ENCODE data around the gene HTT. TPM values are rescaled to one million over a fixed set of nuclear protein-coding genes. Genes with fewer than 3 reads are reported as not detected.

Gene HTT
- total and polyA plus RNA-seq, 10 of the 15 experiments (the other 5 are each of a cell fraction or from before 2014, with no cell fraction given): 3.3 to 113 (median 43.3) TPM

GRCh38 chr4:3047464-3048286 lies 26.8 kb upstream of the HTT start (continued):
- TF ChIP-seq, protein P1, sequence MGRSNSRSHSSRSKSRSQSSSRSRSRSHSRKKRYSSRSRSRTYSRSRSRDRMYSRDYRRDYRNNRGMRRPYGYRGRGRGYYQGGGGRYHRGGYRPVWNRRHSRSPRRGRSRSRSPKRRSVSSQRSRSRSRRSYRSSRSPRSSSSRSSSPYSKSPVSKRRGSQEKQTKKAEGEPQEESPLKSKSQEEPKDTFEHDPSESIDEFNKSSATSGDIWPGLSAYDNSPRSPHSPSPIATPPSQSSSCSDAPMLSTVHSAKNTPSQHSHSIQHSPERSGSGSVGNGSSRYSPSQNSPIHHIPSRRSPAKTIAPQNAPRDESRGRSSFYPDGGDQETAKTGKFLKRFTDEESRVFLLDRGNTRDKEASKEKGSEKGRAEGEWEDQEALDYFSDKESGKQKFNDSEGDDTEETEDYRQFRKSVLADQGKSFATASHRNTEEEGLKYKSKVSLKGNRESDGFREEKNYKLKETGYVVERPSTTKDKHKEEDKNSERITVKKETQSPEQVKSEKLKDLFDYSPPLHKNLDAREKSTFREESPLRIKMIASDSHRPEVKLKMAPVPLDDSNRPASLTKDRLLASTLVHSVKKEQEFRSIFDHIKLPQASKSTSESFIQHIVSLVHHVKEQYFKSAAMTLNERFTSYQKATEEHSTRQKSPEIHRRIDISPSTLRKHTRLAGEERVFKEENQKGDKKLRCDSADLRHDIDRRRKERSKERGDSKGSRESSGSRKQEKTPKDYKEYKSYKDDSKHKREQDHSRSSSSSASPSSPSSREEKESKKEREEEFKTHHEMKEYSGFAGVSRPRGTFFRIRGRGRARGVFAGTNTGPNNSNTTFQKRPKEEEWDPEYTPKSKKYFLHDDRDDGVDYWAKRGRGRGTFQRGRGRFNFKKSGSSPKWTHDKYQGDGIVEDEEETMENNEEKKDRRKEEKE (IDR thresholded peaks at IDR 0.05): no peak
- TF ChIP-seq RAD51 (IDR thresholded peaks at IDR 0.05) (peak; percentile 98), NR2C2 (IDR thresholded peaks at IDR 0.05; ENCODE audit: borderline replicate concordance, control insufficient read depth, insufficient read length, low read depth) (no peak), SUPT20H (IDR thresholded peaks at IDR 0.05; ENCODE audit: borderline replicate concordance, control insufficient read depth, low read depth, low read length) (no peak), ZBTB40 (IDR thresholded peaks at IDR 0.05; ENCODE audit: borderline replicate concordance) (no peak; the same call in 1 of the 2 replicates), RELA (IDR thresholded peaks at IDR 0.05; ENCODE audit: borderline replicate concordance, partially characterized antibody) (no peak), BMI1 (IDR thresholded peaks at IDR 0.05; ENCODE audit: borderline replicate concordance) (no peak), HDAC2 (IDR thresholded peaks at IDR 0.05) (no peak), SIN3A (IDR thresholded peaks at IDR 0.05; ENCODE audit: low read depth, low read length) (no peak), GATAD2B (conservative IDR thresholded peaks at IDR 0.05; ENCODE audit: low read depth) (peak; percentile 24; the same call in 1 of the 2 replicates), NR2F1 (conservative IDR thresholded peaks at IDR 0.05) (peak; percentile 90), BACH1 (IDR thresholded peaks at IDR 0.05; ENCODE audit: borderline replicate concordance) (peak; percentile 19; the same call in 1 of the 2 replicates), ZNF622 (IDR thresholded peaks at IDR 0.05) (no peak), TCF3 (IDR thresholded peaks at IDR 0.05; ENCODE audit: borderline replicate concordance, insufficient read depth, low read depth, low read length) (peak; percentile 87), CTCF (IDR thresholded peaks at IDR 0.05 in 2 of 3, conservative IDR thresholded peaks at IDR 0.05 in 1 of 3; ENCODE audit: control insufficient read depth in 2 of 3, extremely low read depth in 1 of 3, insufficient read depth in 1 of 3, low read depth in 3 of 3, low read length in 3 of 3) (peak; percentile 68 to 81 (median 72)), ESRRA (IDR thresholded peaks at IDR 0.05; ENCODE audit: low read length) (no peak)
- TF ChIP-seq, protein P2, sequence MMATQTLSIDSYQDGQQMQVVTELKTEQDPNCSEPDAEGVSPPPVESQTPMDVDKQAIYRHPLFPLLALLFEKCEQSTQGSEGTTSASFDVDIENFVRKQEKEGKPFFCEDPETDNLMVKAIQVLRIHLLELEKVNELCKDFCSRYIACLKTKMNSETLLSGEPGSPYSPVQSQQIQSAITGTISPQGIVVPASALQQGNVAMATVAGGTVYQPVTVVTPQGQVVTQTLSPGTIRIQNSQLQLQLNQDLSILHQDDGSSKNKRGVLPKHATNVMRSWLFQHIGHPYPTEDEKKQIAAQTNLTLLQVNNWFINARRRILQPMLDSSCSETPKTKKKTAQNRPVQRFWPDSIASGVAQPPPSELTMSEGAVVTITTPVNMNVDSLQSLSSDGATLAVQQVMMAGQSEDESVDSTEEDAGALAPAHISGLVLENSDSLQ (IDR thresholded peaks at IDR 0.05): peak; percentile 65

Measured in GM12878 (cell line).